AG20443 (cell line): ENCODE data around the gene TBX4.
"Not testable (repeated sequence)": the region's sequence is repeated elsewhere in the genome, so short reads cannot be mapped to it uniquely, and the experiment has no call there.

Experiments
- DNase-seq: peaks from one replicate; pipeline ENCODE4 v3.0.0; 2012; ENCODE audit warnings: low spot score, mixed read lengths

TBX4 gene

GRCh38 chr17:61484174-61484573, 32.0 kb downstream of the TBX4 start:
- DNase-seq = no peak

GRCh38 chr17:61485067-61485775, 33.0 kb downstream of the TBX4 start:
- no peak for DNase-seq

DNA sequence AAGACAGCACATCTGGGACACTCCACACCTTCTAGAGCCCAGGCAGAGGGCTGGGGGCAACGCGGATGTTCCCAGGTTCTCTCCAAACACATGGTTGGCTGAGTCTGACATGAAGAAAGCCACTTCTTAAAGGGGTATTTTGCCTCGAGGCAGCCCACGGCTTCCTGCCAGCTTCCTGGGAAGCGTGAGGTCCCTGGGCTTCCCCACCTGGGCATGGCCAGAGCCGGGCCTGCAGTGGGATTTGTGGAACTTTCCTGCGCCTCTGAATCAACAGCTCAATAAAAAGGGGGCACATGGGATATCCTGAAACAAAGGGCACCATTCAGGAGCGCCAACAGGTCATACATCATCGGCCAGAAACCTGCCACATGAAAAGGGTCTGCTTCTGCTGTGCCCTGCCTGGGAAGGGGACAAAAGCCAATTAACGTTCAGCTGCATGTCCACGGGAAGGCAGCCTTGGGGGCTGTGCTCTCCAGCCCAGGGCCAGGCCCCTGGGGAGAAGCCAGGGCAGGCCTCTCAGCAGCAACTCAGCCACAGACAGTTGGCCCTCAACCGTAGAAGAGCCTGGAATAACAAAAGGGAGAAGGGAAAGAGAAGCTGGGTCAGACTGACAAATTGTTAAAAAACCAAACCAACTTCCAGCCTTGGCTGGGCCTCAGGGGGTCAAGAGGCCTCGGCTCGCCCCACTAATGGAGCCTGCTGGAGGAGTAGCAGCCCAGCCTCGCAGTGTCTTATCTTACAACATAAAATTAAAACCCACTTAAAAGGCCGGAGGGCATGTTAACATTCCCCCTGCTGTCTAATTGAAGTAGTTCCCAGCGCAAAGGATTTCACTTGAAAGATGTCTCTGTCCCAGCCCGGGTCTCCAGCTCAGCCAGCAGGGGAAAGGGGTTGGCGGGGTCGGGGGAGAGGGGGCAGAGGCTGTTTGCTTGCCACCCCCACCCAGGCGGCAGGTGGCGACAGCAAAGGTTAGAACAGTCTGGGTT, 34.2 kb downstream of the TBX4 start:
- DNase-seq = no peak

DNA sequence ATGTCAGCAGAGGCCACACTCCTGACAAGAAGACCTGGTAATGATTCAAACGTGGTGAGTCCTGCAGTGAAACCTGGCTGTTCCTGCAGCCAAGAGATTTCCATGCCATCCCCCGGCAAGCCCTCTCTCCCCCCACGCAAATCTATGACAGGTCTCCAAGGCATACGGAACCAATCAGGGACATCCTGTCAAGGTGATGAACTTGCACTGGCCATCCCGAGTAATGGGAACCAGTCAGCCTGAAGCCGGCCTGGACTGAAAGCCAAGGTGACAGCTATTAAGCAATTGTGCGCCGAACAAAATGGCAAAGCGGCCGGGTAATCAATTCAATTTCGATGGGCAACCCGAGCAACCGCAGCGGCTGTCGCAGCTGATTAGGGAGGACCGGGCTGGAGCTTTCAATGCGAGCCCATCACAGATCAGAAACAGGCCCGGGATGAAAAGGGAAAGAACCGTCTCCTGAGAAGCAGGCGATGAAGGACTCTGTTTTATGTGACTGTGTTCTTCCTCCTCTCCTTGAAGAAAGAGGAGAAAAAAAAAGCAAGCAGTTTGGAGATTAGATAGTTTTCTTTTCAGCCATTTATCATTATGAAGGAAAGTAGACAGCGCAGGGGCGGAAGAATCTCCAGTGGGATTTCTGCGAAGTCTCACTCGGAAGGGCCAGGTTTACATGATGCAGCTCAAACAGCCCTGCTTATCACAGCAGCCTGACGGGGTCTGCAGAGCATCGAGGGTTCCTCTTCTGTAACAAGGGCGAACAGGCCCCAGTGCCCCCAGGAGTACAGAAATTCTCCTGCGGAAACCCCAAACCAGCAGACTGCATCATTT, 35.2 kb downstream of the TBX4 start:
- no peak for DNase-seq

GRCh38 chr17:61487989-61488595, 35.9 kb downstream of the TBX4 start:
- no peak for DNase-seq

DNA sequence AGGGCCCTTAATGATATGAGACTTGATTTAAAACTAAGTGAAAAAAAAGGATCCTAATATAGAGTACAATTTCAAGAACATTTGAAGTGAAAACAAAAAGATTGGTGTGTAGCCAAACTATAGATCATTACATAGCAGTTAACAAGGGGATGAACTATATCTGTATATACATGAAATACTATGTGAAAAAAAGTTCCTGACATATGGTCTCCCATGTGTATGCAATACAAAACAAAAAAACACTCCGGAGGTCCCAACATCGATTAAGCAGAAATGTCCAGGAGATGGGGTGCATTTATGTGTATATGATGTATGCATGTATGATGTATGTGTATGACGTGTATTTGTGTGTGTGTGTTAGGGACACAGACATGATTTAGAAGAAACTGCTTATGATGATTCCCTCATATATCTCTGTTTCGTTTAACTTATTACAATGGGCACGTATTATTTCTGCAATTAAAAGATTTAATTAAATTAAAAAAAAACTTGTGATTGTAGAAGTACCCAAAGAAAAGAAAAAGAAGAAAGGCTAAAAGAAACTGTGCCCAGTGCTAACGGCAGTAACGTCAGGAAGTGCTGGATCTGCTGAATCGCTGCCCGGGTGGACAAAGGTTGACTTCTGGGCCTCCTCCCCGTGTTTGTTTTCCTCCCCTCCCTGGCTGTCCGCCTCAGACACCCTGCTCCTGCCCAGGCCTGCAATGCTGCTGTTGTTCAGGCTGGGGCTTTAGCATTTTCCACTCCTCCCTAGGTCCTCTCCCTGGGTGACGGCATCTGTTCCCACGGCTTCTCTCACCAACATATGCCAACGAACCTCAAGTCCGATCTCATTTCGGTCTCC, 36.9 kb downstream of the TBX4 start:
- no peak for DNase-seq

DNA sequence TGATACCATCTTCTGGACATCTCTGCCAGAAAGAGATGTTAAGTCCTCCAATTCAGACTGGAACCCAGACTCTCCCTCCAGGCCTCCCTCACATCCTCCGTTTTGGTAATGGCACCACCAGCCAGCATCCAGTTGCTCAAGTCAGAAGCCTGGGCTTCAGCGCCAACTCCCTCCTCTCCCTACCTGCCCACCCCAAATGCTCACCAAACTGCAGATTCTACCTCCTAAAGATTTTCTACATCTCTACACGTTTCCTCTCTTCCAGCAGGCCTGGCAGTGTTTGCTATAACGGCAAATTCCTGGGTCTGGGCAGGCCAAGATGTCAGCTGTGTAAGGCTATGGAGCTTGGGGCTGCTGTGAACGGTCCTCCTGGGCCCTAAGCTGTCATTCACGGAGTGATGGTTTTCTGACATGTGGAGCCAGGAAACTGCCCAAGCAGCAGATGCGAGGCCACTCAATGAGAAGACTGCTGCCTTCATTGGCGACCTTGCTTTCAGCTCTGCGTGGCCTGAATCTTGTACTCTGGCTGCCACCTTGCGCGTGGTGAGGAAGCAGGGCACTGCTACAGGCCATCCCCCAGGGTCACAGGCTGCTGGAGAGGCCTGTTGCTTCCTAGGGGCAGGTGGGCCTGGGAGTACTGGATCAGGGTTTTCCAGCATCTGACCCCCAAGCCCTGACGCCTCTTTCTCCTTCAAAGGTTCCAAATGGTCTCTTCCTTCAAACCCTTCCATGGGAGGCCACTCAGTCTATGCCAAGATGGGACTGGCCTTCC, 37.7 kb downstream of the TBX4 start:
- no peak for DNase-seq

DNA sequence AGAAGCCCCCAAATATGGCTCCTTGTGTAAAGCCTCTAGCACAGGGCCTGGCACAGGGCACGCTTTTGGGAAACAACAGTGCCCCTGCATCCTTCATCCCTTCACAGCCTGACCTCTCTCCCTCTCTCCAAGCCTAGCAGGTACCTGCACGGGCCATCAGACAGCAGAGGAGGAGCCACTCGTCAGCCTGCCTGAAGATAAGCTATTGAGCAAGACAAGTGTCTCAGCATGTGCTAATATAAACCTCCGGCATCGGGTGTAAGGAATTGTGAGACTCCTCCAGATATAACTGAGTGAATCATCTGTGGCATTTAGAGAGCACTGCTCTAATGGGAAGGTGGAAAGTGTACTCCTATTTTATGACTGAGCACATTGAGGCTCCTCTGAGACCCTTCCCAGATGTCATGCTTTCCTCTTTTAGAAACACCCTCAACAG, 38.3 kb downstream of the TBX4 start:
- peak; percentile 81 for DNase-seq

GRCh38 chr17:61491981-61492380, 39.8 kb downstream of the TBX4 start:
- DNase-seq = no peak

GRCh38 chr17:61492759-61493526, 40.7 kb downstream of the TBX4 start:
- DNase-seq = peak; percentile 83

DNA sequence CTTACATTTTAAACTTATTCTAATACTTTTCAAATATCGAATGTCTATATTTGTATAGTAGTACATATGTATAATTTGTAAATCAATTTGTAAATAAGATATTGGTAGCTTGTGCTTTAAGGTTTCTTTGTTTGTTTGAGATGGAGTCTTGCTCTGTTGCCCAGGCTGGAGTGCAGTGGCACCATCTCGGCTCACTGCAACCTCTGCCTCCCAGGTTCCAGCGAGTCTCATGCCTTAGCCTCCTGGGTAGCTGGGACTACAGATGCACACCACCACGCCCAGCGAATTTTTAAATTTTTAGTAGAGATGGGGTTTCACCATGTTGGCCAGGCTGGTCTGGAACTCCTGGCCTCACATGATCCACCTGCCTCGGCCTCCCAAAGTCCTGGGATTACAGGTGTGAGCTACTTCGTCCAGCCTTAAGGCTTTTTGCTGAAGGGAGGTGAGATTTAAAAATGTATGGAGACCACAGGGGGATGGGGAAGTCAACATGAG, 41.7 kb downstream of the TBX4 start:
- DNase-seq = not testable (repeated sequence)

DNA sequence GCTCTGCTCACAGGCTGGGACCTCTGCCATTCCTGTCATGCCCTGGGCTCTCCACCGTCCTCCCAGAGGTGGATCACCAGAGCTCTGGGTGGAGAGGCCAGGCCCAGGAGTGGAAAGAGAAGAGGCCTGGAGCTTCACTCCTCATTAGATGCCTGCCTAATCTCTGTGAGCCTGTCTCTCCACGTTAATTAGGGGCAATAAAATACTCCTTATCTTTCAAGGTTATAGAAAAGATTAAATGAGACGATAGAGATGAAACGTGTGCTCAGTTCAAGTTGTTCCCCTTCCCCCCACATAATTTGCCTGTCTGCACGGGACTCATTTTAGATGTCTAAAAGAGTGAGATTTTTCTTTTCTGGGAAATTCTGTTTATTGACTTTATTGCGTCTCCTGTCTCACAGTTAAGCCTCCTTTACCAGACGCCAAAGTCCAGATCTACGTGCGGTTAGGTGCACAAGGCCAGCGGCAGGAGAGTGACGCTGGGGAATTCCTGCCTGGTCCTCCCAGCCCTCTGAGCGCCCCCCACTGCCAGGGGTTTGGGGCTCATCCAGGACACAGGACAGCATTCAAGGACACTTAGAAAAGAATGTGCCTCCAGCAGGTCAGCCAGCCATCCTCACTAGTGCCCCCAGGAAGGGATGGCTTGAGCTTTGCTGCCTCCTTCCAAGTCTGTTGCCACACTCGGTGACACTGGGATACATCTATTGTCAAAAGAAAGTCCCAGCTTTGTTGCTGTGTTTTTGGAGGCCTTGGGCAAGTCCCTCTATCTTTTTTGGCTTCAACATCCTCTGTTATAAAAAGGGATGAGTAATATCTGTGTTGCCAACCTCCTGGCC, 42.3 kb downstream of the TBX4 start:
- no peak for DNase-seq

- no peak for DNase-seq
Measured at GRCh38 chr17:61495161-61495857, 43.1 kb downstream of the TBX4 start.

DNA sequence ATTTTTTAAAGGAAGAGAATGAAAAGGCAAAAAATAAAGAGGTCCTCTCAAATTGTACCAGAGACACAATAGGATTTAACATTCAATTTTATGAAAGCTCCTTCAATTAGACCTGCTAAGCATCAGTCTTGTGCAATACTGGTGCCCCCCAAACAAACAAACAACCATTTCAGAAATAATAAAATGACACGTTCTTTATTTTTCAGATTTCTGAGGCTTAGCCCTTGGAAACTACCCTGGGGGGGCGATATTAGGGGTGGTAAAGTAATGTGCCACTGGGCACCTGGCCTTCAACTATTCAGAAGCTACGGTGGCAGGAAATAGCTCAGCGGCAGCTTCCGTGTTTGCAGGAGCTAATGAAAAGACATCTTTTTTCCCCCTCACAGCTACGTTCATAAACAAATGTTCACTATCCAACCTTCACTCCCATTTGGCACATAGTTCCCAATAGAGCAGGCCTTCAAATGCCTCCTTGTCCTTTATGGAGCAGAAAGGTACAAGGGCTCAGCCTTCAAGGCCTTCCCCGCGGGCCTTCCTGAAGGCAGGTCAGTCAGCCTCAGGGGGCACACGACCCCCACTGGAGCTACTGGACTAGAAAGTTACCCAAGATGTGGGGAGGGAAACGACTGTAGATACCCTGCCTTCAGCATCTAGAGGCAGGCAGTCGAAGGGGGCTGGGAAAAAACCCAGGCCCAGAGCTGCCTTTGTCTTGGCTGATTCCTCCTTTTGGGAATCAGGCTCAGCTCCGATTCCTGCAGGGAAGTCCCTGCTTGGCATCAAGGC, 44.1 kb downstream of the TBX4 start:
- no peak for DNase-seq

DNA sequence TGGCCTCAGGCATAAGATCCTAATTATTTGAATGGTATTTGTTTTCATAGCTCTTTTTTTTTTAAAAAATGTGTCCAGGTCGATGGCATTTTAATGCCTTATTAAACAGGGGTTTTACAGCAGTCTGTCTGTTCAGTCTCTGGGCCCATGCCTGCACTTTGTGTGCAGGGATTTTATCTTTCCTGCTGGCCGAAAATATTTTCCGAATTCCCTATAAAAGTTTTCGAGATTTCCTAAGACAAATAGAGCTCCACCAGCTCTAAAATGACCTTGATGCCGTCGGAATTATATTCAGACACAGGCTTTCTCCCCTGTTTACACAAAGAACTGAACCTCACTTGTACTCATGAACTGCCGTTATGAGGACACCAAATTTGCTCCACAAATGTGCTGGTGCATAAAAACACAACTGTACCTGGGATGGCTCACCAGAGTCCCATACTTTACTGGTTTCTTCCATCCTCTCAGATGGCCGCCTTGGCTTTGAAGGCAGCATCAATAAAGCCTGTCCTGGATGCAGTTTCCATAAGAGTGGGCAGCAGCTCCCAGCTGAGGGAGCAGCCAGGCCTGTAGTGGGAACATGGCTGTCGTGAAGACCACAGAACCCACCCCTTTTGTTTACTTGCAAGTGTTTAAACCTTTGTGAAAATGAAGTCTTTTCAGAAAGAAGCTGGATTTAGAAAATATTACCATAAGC, 44.9 kb downstream of the TBX4 start:
- DNase-seq = no peak
